Fibroblast of lung (primary cell): ENCODE results near the gene TCF20. TPM values are rescaled to one million over a fixed set of nuclear protein-coding genes. Genes with fewer than 3 reads are reported as not detected.

Experiments used
- DNase-seq, 2 donors: peaks; one replicate each; pipeline versions ENCODE4 v3.0.0 to v3.0.0-alpha.2; 2010; ENCODE audit warnings: low read depth in 2 of 2
- H2AFZ ChIP-seq: 2 replicates; pipeline ENCODE4 v1.5.1; 2012; ENCODE audit warnings: low read length, control low read depth, inconsistent platforms
- H3K27ac ChIP-seq: 2 replicates; pipeline ENCODE4 v1.5.1; 2011; ENCODE audit warnings: low read length, control low read depth; ENCODE audit not compliant: insufficient read depth
- H3K27me3 ChIP-seq: 2 replicates; pipeline ENCODE4 v1.5.1; 2011; ENCODE audit warnings: mild to moderate bottlenecking, low read length; ENCODE audit not compliant: control insufficient read depth, insufficient read depth
- H3K36me3 ChIP-seq: 2 replicates; pipeline ENCODE4 v1.5.1; 2011; ENCODE audit warnings: low read length; ENCODE audit not compliant: control insufficient read depth, insufficient read depth
- H3K4me1 ChIP-seq: 2 replicates; pipeline ENCODE4 v1.5.1; 2011; ENCODE audit warnings: low read length; ENCODE audit not compliant: control insufficient read depth, insufficient read depth; ENCODE audit errors: extremely low read depth
- H3K4me2 ChIP-seq: 2 replicates; pipeline ENCODE4 v1.5.1; 2011; ENCODE audit warnings: low read length, control low read depth; ENCODE audit not compliant: insufficient read depth; ENCODE audit errors: extremely low read depth
- H3K4me3 ChIP-seq, 4 experiments: fragments of 200-600 bp in 1 of 4; sonication (generic) in 1 of 4; replicated peaks in 1 of 4; 2 replicates each; pipeline ENCODE4 v1.5.1; 2011 to 2016; ENCODE audit warnings: low read length in 4 of 4, low read depth in 3 of 4, mild to moderate bottlenecking in 3 of 4, control low read depth in 2 of 4, inconsistent platforms in 1 of 4, mixed read lengths in 1 of 4; ENCODE audit not compliant: insufficient read depth in 1 of 4; ENCODE audit errors: control extremely low read depth in 1 of 4
- H3K79me2 ChIP-seq: 2 replicates; pipeline ENCODE4 v1.5.1; 2012; ENCODE audit warnings: mild to moderate bottlenecking, low read length, inconsistent platforms; ENCODE audit not compliant: control insufficient read depth, insufficient read depth
- H3K9ac ChIP-seq: 2 replicates; pipeline ENCODE4 v1.5.1; 2011; ENCODE audit warnings: mild to moderate bottlenecking, low read length, control low read depth; ENCODE audit not compliant: insufficient read depth
- H3K9me3 ChIP-seq: 2 replicates; pipeline ENCODE4 v1.5.1; 2012; ENCODE audit warnings: low read depth, low read length; ENCODE audit not compliant: control insufficient read depth, insufficient read depth
- H4K20me1 ChIP-seq: 2 replicates; pipeline ENCODE4 v1.5.1; 2011; ENCODE audit warnings: low read length; ENCODE audit not compliant: control insufficient read depth, insufficient read depth; ENCODE audit errors: extremely low read depth
- EZH2 ChIP-seq: IDR thresholded peaks from 2 replicates; pipeline ENCODE4 v1.5.1; 2012; ENCODE audit warnings: low read length, control low read depth, mild to moderate bottlenecking; ENCODE audit errors: missing control alignments
- polyA plus RNA-seq, 2 donors: library from polyadenylated mRNA; depleted of rRNA in 1 of 2; stranded (reverse) in 1 of 2; unstranded in 1 of 2; fragments of >200 nt; gene quantifications; 2 replicates each; pipeline ENCODE4 v1.2.1, GENCODE V29; 2011 to 2012; ENCODE audit warnings: missing spikeins in 1 of 2
- total RNA-seq: library from RNA; depleted of rRNA; stranded (reverse); fragments of >200 nt; gene quantifications from 2 replicates; pipeline ENCODE4 v1.2.1, GENCODE V29; 2014
- TF ChIP-seq, protein P1 (sequence below), 2 donors: IDR thresholded peaks in 1 of 2; conservative IDR thresholded peaks in 1 of 2; 1 replicate in 1 of 2; 2 replicates in 1 of 2; pipeline ENCODE4 v1.5.1; 2011 to 2012; ENCODE audit warnings: low read length in 2 of 2, control low read depth in 1 of 2, inconsistent platforms in 1 of 2, low read depth in 1 of 2, mild to moderate bottlenecking in 1 of 2

The TCF20 gene
- total and polyA plus RNA-seq, 2 donors (not counting 1 experiment from before 2014, with no cell fraction given), result 11.8 to 25.4 TPM

- Histone ChIP-seq H3K36me3 (no peaks in the 10 kb centered on the region), H3K27me3 (peaks cover 33% of the 10 kb centered on the region), H3K9me3 (no peaks in the 10 kb centered on the region), H3K4me3 (no peak overlapping the region), H3K4me2 (no peak overlapping the region), H3K4me1 (no peaks in the 10 kb centered on the region), H3K27ac (no peak overlapping the region), H3K9ac (no peak overlapping the region), H4K20me1 (no peaks in the 10 kb centered on the region), H3K79me2 (no peaks in the 10 kb centered on the region), H2AFZ (no peak overlapping the region)
- DNase-seq, result no peak
- TF ChIP-seq, protein P1, sequence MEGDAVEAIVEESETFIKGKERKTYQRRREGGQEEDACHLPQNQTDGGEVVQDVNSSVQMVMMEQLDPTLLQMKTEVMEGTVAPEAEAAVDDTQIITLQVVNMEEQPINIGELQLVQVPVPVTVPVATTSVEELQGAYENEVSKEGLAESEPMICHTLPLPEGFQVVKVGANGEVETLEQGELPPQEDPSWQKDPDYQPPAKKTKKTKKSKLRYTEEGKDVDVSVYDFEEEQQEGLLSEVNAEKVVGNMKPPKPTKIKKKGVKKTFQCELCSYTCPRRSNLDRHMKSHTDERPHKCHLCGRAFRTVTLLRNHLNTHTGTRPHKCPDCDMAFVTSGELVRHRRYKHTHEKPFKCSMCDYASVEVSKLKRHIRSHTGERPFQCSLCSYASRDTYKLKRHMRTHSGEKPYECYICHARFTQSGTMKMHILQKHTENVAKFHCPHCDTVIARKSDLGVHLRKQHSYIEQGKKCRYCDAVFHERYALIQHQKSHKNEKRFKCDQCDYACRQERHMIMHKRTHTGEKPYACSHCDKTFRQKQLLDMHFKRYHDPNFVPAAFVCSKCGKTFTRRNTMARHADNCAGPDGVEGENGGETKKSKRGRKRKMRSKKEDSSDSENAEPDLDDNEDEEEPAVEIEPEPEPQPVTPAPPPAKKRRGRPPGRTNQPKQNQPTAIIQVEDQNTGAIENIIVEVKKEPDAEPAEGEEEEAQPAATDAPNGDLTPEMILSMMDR (conservative IDR thresholded peaks at IDR 0.05 in 1 of 2, IDR thresholded peaks at IDR 0.05 in 1 of 2; ENCODE audit: low read depth in 1 of 2, low read length in 2 of 2), result no peak
- TF ChIP-seq EZH2, result no peak
Observed at GRCh38 chr22:42281706-42282251, 11.3 kb upstream of the TCF20 start.

- H2AFZ ChIP-seq, result no peak overlapping the region
- no peak overlapping the region for H3K4me3 ChIP-seq
- no peak overlapping the region for H3K27ac ChIP-seq
- H3K36me3 ChIP-seq, result no peaks in the 10 kb centered on the region
- H3K27me3 ChIP-seq, result peaks cover 33% of the 10 kb centered on the region
- DNase-seq, result no peak
- no peaks in the 10 kb centered on the region for H3K9me3 ChIP-seq
- H4K20me1 ChIP-seq, result no peaks in the 10 kb centered on the region
- no peaks in the 10 kb centered on the region for H3K4me1 ChIP-seq
- H3K79me2 ChIP-seq, result no peaks in the 10 kb centered on the region
- H3K9ac ChIP-seq, result no peak overlapping the region
- TF ChIP-seq, protein P1 (conservative IDR thresholded peaks at IDR 0.05 in 1 of 2, IDR thresholded peaks at IDR 0.05 in 1 of 2; ENCODE audit: low read depth in 1 of 2, low read length in 2 of 2), result no peak
- TF ChIP-seq EZH2, result no peak
- H3K4me2 ChIP-seq, result no peak overlapping the region
Observed at GRCh38 chr22:42281284-42281683, 10.8 kb upstream of the TCF20 start.

- Histone ChIP-seq H3K27ac (no peak overlapping the region), H3K36me3 (no peaks in the 10 kb centered on the region), H3K9me3 (no peaks in the 10 kb centered on the region), H3K4me3 (no peak overlapping the region), H4K20me1 (no peaks in the 10 kb centered on the region), H2AFZ (no peak overlapping the region), H3K9ac (no peak overlapping the region), H3K79me2 (no peaks in the 10 kb centered on the region), H3K4me1 (no peaks in the 10 kb centered on the region), H3K4me2 (no peak overlapping the region), H3K27me3 (peaks cover 33% of the 10 kb centered on the region)
- no peak for DNase-seq
- TF ChIP-seq EZH2, result no peak
- TF ChIP-seq, protein P1 (conservative IDR thresholded peaks at IDR 0.05 in 1 of 2, IDR thresholded peaks at IDR 0.05 in 1 of 2; ENCODE audit: low read depth in 1 of 2, low read length in 2 of 2), result no peak
Observed at GRCh38 chr22:42280836-42281235, 10.4 kb upstream of the TCF20 start.
